ENCODE data around the gene ZC2HC1B.

- TF ChIP-seq CTCF (IDR thresholded peaks at IDR 0.05; ENCODE audit: low read depth, low read length, poor library complexity, severe bottlenecking) (no peak), EZH2phosphoT487 (IDR thresholded peaks at IDR 0.05; ENCODE audit: borderline replicate concordance, low read length) (no peak)
Observed at GRCh38 chr6:143896126-143896860, 32.0 kb downstream of the ZC2HC1B start.

Data from DOHH2 (cell line).